ENCODE measurements around the gene ENTHD1.
A peak's percentile ranks its signal among the peaks of the same experiment; 100 is the strongest.

ENTHD1 gene

GRCh38 chr22:39933741-39934140 is 40.2 kb upstream of the ENTHD1 start:
- peaks cover 36% of the 10 kb centered on the region for H3K27me3 ChIP-seq (replicated peaks)
- in situ Hi-C loops (cut with HindIII; ENCODE audit: low pct_ligation_motif_present, low sequenced_read_pairs) = no loop called here
- no peaks in the 10 kb centered on the region for H3K36me3 ChIP-seq (replicated peaks)
- TF ChIP-seq CTCF (IDR thresholded peaks at IDR 0.05; ENCODE audit: low read depth, low read length, missing control alignments) = no peak
- no peak overlapping the region for H3K27ac ChIP-seq
- DNase-seq = no peak
- no peak overlapping the region for H3K4me3 ChIP-seq (ENCODE audit: low read depth, low read length)

DNA sequence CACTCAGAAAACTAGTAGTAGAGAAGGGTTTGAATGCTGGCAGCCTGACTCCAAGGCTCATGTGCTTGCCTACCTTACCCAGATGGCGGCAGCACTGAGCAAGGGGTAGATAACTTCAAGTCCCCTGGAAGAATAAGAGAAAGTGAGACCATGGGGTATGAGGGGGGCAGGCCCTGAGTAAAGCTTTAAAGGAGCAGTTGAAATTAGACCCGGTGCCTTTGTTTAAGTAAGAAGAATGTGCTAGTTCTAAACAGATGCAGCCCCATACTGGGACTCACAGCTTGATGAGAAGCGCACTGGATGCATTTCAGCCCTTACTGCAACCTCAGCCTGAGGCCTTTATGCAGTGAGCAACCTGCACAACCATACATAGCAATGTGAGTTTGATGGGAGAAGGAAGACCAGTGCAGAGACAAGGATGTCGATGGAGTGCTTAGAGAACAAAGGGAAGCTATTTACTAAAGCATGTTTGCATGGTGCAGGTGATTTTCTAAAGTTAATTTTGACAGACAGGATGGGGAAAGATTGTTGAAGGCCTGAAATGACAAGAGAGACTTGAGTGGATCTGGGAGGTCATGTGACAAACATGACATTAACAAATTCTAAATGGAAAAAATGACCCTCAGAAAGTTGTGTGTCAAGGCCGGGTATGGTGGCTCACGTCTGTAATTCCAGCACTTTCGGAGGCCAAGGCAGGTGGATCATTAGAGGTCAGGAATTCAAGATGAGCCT is 39.5 kb upstream of the ENTHD1 start:
- no peak overlapping the region for H3K4me3 ChIP-seq (ENCODE audit: low read depth, low read length)
- no peak overlapping the region for H3K27ac ChIP-seq
- DNase-seq = no peak
- in situ Hi-C loops (cut with HindIII; ENCODE audit: low pct_ligation_motif_present, low sequenced_read_pairs) = no loop called here
- no peaks in the 10 kb centered on the region for H3K36me3 ChIP-seq (replicated peaks)
- peaks cover 42% of the 10 kb centered on the region for H3K27me3 ChIP-seq (replicated peaks)
- peak; percentile 82 for TF ChIP-seq CTCF (IDR thresholded peaks at IDR 0.05; ENCODE audit: low read depth, low read length, missing control alignments)

- Histone ChIP-seq H3K27me3 (replicated peaks) (peaks cover 37% of the 10 kb centered on the region), H3K27ac (no peak overlapping the region), H3K36me3 (replicated peaks) (no peaks in the 10 kb centered on the region), H3K4me3 (ENCODE audit: low read depth, low read length) (no peak overlapping the region)
- DNase-seq = no peak
- no peak for TF ChIP-seq CTCF (IDR thresholded peaks at IDR 0.05; ENCODE audit: low read depth, low read length, missing control alignments)
- in situ Hi-C loops (cut with HindIII; ENCODE audit: low pct_ligation_motif_present, low sequenced_read_pairs) = no loop called here
These were observed 38.6 kb upstream of the ENTHD1 start for GRCh38 chr22:39932166-39932565.

GRCh38 chr22:39931251-39931650 is 37.7 kb upstream of the ENTHD1 start:
- Histone ChIP-seq H3K4me3 (ENCODE audit: low read depth, low read length) (no peak overlapping the region), H3K36me3 (replicated peaks) (no peaks in the 10 kb centered on the region), H3K27ac (no peak overlapping the region), H3K27me3 (replicated peaks) (peaks cover 34% of the 10 kb centered on the region)
- in situ Hi-C loops (cut with HindIII; ENCODE audit: low pct_ligation_motif_present, low sequenced_read_pairs) = no loop called here
- TF ChIP-seq CTCF (IDR thresholded peaks at IDR 0.05; ENCODE audit: low read depth, low read length, missing control alignments) = no peak
- no peak for DNase-seq

- no peak overlapping the region for H3K4me3 ChIP-seq (ENCODE audit: low read depth, low read length)
- in situ Hi-C loops (cut with HindIII; ENCODE audit: low pct_ligation_motif_present, low sequenced_read_pairs) = no loop called here
These were observed 35.3 kb upstream of the ENTHD1 start for GRCh38 chr22:39928536-39929520.

More at GRCh38 chr22:39928536-39929520, 35.3 kb upstream of the ENTHD1 start:
- Histone ChIP-seq H3K27me3 (replicated peaks) (peaks cover 24% of the 10 kb centered on the region), H3K27ac (no peak overlapping the region), H3K36me3 (replicated peaks) (no peaks in the 10 kb centered on the region)
- TF ChIP-seq CTCF (IDR thresholded peaks at IDR 0.05; ENCODE audit: low read depth, low read length, missing control alignments) = no peak
- no peak for DNase-seq

All from brain microvascular endothelial cell (primary cell).